Smooth muscle cell (in vitro differentiated cells): ENCODE measurements around the gene ALK. TPM values are rescaled to one million over a fixed set of nuclear protein-coding genes. Genes with fewer than 3 reads are reported as not detected.

Experiments used
- DNase-seq: peaks from one replicate; lab custom pipeline; 2025; ENCODE audit not compliant: unreplicated experiment; lab: John Stamatoyannopoulos, UW
- H2AFZ ChIP-seq: fragments of 200-600 bp; sonication (generic); 2 replicates; pipeline ENCODE4 v1.6.0; 2016; ENCODE audit warnings: antibody characterized with exemption, low read depth, mild to moderate bottlenecking
- H3F3A ChIP-seq: fragments of 200-600 bp; sonication (generic); 2 replicates; pipeline ENCODE4 v1.6.0; 2017; ENCODE audit warnings: antibody characterized with exemption, low read depth
- H3K27ac ChIP-seq: fragments of 200-600 bp; sonication (generic); 2 replicates; pipeline ENCODE4 v1.5.1; 2016; ENCODE audit warnings: low read depth, mild to moderate bottlenecking
- H3K27me3 ChIP-seq: fragments of 200-600 bp; sonication (generic); 2 replicates; pipeline ENCODE4 v1.6.1; 2016; ENCODE audit warnings: low read depth, mild to moderate bottlenecking
- H3K36me3 ChIP-seq: fragments of 200-600 bp; sonication (generic); 2 replicates; pipeline ENCODE4 v1.5.1; 2016; ENCODE audit warnings: low read depth
- H3K4me1 ChIP-seq: fragments of 200-600 bp; sonication (generic); 2 replicates; pipeline ENCODE4 v1.5.1; 2016; ENCODE audit warnings: low read depth
- H3K4me2 ChIP-seq: fragments of 200-600 bp; sonication (generic); 2 replicates; pipeline ENCODE4 v1.6.0; 2016; ENCODE audit warnings: mild to moderate bottlenecking
- H3K4me3 ChIP-seq: fragments of 200-600 bp; sonication (generic); 2 replicates; pipeline ENCODE4 v1.5.1; 2016; ENCODE audit warnings: mild to moderate bottlenecking
- H3K79me2 ChIP-seq: fragments of 200-600 bp; sonication (generic); 2 replicates; pipeline ENCODE4 v1.6.0; 2016; ENCODE audit warnings: low read depth, mild to moderate bottlenecking
- H3K9ac ChIP-seq: fragments of 200-600 bp; sonication (generic); 2 replicates; pipeline ENCODE4 v1.6.0; 2016; ENCODE audit warnings: low read depth
- H3K9me3 ChIP-seq: fragments of 200-600 bp; sonication (generic); replicated peaks from 2 replicates; pipeline ENCODE4 v1.5.1; 2016; ENCODE audit warnings: low read depth
- H4K20me1 ChIP-seq: fragments of 200-600 bp; sonication (generic); 2 replicates; pipeline ENCODE4 v1.6.0; 2016; ENCODE audit warnings: low read depth
- CTCF ChIP-seq: fragments of 200-600 bp; sonication (generic); IDR thresholded peaks from 2 replicates; pipeline ENCODE4 v1.5.1; 2017; ENCODE audit warnings: borderline replicate concordance, mild to moderate bottlenecking, antibody characterized with exemption; ENCODE audit not compliant: insufficient read depth, poor library complexity, severe bottlenecking
- WGBS: methylation state at CpG from one replicate; pipeline ENCODE4 v1.1.7; 2016; ENCODE audit warnings: low lambda C conversion rate; 5-methylcytosine and 5-hydroxymethylcytosine counted together
- polyA plus RNA-seq: library from polyadenylated mRNA; unstranded; fragments of >200 nt; fragmentation: Nextera tagmentation; extraction: Ambion mirVana; gene quantifications from 2 replicates; pipeline ENCODE4 v1.2.1, GENCODE V29; 2016
- total RNA-seq: library from RNA; depleted of rRNA; stranded (reverse); fragments of >200 nt; gene quantifications from 2 replicates; pipeline ENCODE4 v1.2.3, GENCODE V29; 2014

ALK gene
- total and polyA plus RNA-seq, 2 experiments from 2014 or later: 0.13 to 0.19 TPM

GRCh38 chr2:29841386-29842004 lies 79.9 kb downstream of the ALK start:
- Histone ChIP-seq H4K20me1 (no peaks in the 10 kb centered on the region), H3K9me3 (no peaks in the 10 kb centered on the region), H3K36me3 (no peaks in the 10 kb centered on the region), H3K27ac (no peak overlapping the region), H3K4me1 (no peaks in the 10 kb centered on the region), H3K79me2 (no peaks in the 10 kb centered on the region), H3K9ac (no peak overlapping the region), H2AFZ (no peak overlapping the region), H3K4me3 (no peak overlapping the region), H3F3A (no peaks in the 10 kb centered on the region), H3K4me2 (no peak overlapping the region), H3K27me3 (peaks cover 31% of the 10 kb centered on the region)
- TF ChIP-seq CTCF: peak; percentile 87
- no peak for DNase-seq
- 49% methylated on average over 6 of the region's 6 CpGs for WGBS

- DNase-seq: no peak
- Histone ChIP-seq H3K9me3 (no peaks in the 10 kb centered on the region), H3K79me2 (no peaks in the 10 kb centered on the region), H3K4me1 (no peaks in the 10 kb centered on the region), H3K9ac (no peak overlapping the region), H2AFZ (no peak overlapping the region), H3K4me3 (no peak overlapping the region), H3K36me3 (no peaks in the 10 kb centered on the region), H3K27me3 (peaks cover 28% of the 10 kb centered on the region), H4K20me1 (no peaks in the 10 kb centered on the region), H3K27ac (no peak overlapping the region), H3F3A (no peaks in the 10 kb centered on the region), H3K4me2 (no peak overlapping the region)
- 82% methylated on average over 4 of the region's 4 CpGs for WGBS
- TF ChIP-seq CTCF: no peak
These were observed 82.1 kb downstream of the ALK start for GRCh38 chr2:29839306-29839705.

- no peak overlapping the region for H3K9ac ChIP-seq
- no peaks in the 10 kb centered on the region for H3K36me3 ChIP-seq
- no peak for DNase-seq
- H3K27ac ChIP-seq: no peak overlapping the region
- H4K20me1 ChIP-seq: no peaks in the 10 kb centered on the region
- no peak overlapping the region for H3K4me2 ChIP-seq
- H2AFZ ChIP-seq: no peak overlapping the region
- H3K9me3 ChIP-seq: no peaks in the 10 kb centered on the region
- no peaks in the 10 kb centered on the region for H3K4me1 ChIP-seq
- no peak for TF ChIP-seq CTCF
- no peaks in the 10 kb centered on the region for H3F3A ChIP-seq
- no peak overlapping the region for H3K4me3 ChIP-seq
- H3K27me3 ChIP-seq: peaks cover 19% of the 10 kb centered on the region
- H3K79me2 ChIP-seq: no peaks in the 10 kb centered on the region
These were observed 83.5 kb downstream of the ALK start for GRCh38 chr2:29837925-29838324.

GRCh38 chr2:29834624-29835023 lies 86.8 kb downstream of the ALK start:
- no peaks in the 10 kb centered on the region for H3K79me2 ChIP-seq
- H3K36me3 ChIP-seq: no peaks in the 10 kb centered on the region
- no peak overlapping the region for H3K4me3 ChIP-seq
- no peaks in the 10 kb centered on the region for H4K20me1 ChIP-seq
- no peaks in the 10 kb centered on the region for H3F3A ChIP-seq
- 74% methylated on average over 2 of the region's 2 CpGs for WGBS
- TF ChIP-seq CTCF: no peak
- H3K27ac ChIP-seq: no peak overlapping the region
- H3K9me3 ChIP-seq: no peaks in the 10 kb centered on the region
- no peaks in the 10 kb centered on the region for H3K4me1 ChIP-seq
- H3K4me2 ChIP-seq: no peak overlapping the region
- peaks cover 21% of the 10 kb centered on the region for H3K27me3 ChIP-seq
- DNase-seq: no peak
- no peak overlapping the region for H2AFZ ChIP-seq
- no peak overlapping the region for H3K9ac ChIP-seq
